OCI-LY7 (cell line): Measurements from ENCODE around the gene NOTCH4. TPM values are rescaled to one million over a fixed set of nuclear protein-coding genes. Genes with fewer than 3 reads are reported as not detected.
A peak's percentile ranks its signal among the peaks of the same experiment; 100 is the strongest.

Experiments
- BruUV-seq: library from RNA; stranded (reverse); fragments of 400-500 nt; replicated peaks from 2 replicates; lab custom pipeline; 2021; lab: Mats Ljungman, UMichigan
- CTCF ChIA-PET: fragments of 300-600 bp; sonication (Branson Sonifier 250); formaldehyde crosslinking; loops from one replicate; lab custom pipeline; 2022; ENCODE audit warnings: antibody characterized with exemption; ENCODE audit not compliant: unreplicated experiment; lab: Charles Lee
- POLR2A ChIA-PET: fragments of 300-600 bp; sonication (Branson Sonifier 250); formaldehyde crosslinking; loops from one replicate; lab custom pipeline; 2022; ENCODE audit warnings: antibody characterized with exemption; lab: Charles Lee
- DNase-seq: peaks from one replicate; pipeline ENCODE4 v3.0.0-alpha.2; 2015; ENCODE audit warnings: low spot score
- H2AFZ ChIP-seq: fragments of 200-600 bp; sonication (generic), shearing (Covaris generic); 2 replicates; pipeline ENCODE4 v1.6.1; 2014; ENCODE audit warnings: mild to moderate bottlenecking, antibody characterized with exemption, low read length, moderate library complexity
- H3K27ac ChIP-seq: fragments of 200-600 bp; sonication (generic); 2 replicates; pipeline ENCODE4 v1.5.1; 2014; ENCODE audit warnings: mixed run types, low read depth, mild to moderate bottlenecking, moderate library complexity, low read length, inconsistent platforms; ENCODE audit not compliant: poor library complexity, severe bottlenecking
- H3K36me3 ChIP-seq: fragments of 200-600 bp; sonication (generic); 2 replicates; pipeline ENCODE4 v1.6.1; 2014; ENCODE audit warnings: mild to moderate bottlenecking, antibody characterized with exemption, low read length, moderate library complexity, mixed read lengths; ENCODE audit not compliant: insufficient read depth
- H3K4me1 ChIP-seq: fragments of 200-600 bp; sonication (generic); 2 replicates; pipeline ENCODE4 v1.5.1; 2014; ENCODE audit warnings: mild to moderate bottlenecking, low read length; ENCODE audit not compliant: insufficient read depth, poor library complexity, severe bottlenecking
- H3K4me2 ChIP-seq: fragments of 200-600 bp; sonication (generic); 2 replicates; pipeline ENCODE4 v1.6.1; 2014; ENCODE audit warnings: mild to moderate bottlenecking, low read length
- H3K4me3 ChIP-seq: fragments of 200-600 bp; sonication (generic); 2 replicates; pipeline ENCODE4 v1.5.1; 2014; ENCODE audit warnings: mild to moderate bottlenecking, low read depth, low read length; ENCODE audit not compliant: poor library complexity, severe bottlenecking
- H3K79me2 ChIP-seq: fragments of 200-600 bp; sonication (generic); 2 replicates; pipeline ENCODE4 v1.6.1; 2016; ENCODE audit warnings: low read depth, mild to moderate bottlenecking, low read length, moderate library complexity, mixed read lengths; ENCODE audit not compliant: insufficient read depth
- H3K9me2 ChIP-seq: fragments of 200-600 bp; sonication (generic); 2 replicates; pipeline ENCODE4 v1.6.1; 2016; ENCODE audit warnings: mild to moderate bottlenecking, low read length, mixed read lengths; ENCODE audit not compliant: insufficient read depth
- H3K9me3 ChIP-seq: fragments of 200-600 bp; sonication (generic); 2 replicates; pipeline ENCODE4 v1.6.1; 2014; ENCODE audit warnings: mild to moderate bottlenecking, mixed run types, low read length, mixed read lengths
- H4K20me1 ChIP-seq: fragments of 200-600 bp; sonication (generic); 2 replicates; pipeline ENCODE4 v1.6.1; 2014; ENCODE audit warnings: mild to moderate bottlenecking, antibody characterized with exemption, low read length, moderate library complexity, mixed read lengths; ENCODE audit not compliant: insufficient read depth
- EZH2phosphoT487 ChIP-seq: fragments of 200-600 bp; sonication (generic); IDR thresholded peaks from 2 replicates; pipeline ENCODE4 v1.6.1; 2018; ENCODE audit warnings: low read depth, borderline replicate concordance, mild to moderate bottlenecking, mixed run types, antibody characterized with exemption, low read length, moderate library complexity, mixed read lengths
- intact Hi-C: fragments of 100-400 bp; cut with micrococcal nuclease; formaldehyde crosslinking; loops from one replicate; pipeline ENCODE4 v1.10.0; 2022; ENCODE audit not compliant: unreplicated experiment
- total RNA-seq, 2 experiments: library from RNA; depleted of rRNA in 1 of 2; stranded (reverse); fragments of >200 nt in 1 of 2; shearing (Covaris generic) in 1 of 2; gene quantifications; 2 replicates each; pipeline ENCODE4 v1.2.3, GENCODE V29; 2014 to 2022
- TF ChIP-seq, protein P1 (sequence below): fragments of 200-600 bp; sonication (generic); conservative IDR thresholded peaks from 2 replicates; pipeline ENCODE4 v1.5.1; 2014; ENCODE audit warnings: mild to moderate bottlenecking, antibody characterized with exemption, low read length, moderate library complexity, mixed read lengths

The NOTCH4 gene
- total RNA-seq, 2 experiments from 2014 or later, result 1.4 to 2.4 TPM

DNA sequence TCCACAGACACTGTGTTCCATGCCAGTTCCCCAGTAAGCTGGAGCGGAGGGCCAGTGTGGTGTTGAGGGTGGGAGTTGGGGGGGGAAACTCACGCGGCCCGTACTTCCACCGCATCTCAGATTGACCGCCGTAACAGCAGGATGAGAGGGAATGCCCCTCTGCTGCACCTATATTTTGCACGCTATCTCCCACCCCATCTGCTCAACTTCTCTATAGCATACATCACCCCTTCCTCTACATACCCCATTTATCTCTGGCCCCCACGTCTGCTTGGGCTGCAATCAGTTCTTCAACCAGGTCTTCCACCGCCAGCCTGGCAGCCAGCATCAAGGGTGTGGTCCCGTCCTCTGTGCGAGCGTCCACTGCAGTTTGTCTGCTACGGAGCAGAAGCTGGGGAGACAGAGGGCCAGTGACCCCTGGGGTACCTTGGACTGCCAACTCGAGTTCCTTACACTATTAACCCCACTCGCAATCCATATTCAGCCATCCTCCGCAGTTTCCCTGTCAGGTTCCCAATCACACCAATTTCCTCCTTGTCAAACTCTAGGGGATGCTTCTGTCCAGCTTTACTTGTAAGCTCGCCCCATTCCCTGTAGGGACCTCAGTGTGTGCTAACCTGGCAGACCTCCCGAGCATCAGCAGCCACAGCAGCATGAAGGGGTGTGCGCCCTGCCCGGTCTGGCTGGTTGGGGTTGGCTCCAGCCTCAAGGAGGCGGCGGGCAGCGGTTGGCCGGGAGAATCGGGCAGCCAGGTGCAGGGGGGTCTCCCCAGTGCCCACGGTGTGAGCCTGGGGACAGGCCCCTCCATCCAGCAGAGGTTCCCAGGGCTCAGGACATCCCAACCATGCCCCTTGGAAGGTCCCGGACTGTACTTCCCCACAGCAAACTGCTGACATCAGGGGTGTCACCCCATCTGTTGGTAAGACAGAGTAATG is 26.9 kb downstream of the NOTCH4 start:
- no peak overlapping the region; the same call in 1 of the 2 replicates for H2AFZ ChIP-seq
- no peak for TF ChIP-seq EZH2phosphoT487
- TF ChIP-seq, protein P1, sequence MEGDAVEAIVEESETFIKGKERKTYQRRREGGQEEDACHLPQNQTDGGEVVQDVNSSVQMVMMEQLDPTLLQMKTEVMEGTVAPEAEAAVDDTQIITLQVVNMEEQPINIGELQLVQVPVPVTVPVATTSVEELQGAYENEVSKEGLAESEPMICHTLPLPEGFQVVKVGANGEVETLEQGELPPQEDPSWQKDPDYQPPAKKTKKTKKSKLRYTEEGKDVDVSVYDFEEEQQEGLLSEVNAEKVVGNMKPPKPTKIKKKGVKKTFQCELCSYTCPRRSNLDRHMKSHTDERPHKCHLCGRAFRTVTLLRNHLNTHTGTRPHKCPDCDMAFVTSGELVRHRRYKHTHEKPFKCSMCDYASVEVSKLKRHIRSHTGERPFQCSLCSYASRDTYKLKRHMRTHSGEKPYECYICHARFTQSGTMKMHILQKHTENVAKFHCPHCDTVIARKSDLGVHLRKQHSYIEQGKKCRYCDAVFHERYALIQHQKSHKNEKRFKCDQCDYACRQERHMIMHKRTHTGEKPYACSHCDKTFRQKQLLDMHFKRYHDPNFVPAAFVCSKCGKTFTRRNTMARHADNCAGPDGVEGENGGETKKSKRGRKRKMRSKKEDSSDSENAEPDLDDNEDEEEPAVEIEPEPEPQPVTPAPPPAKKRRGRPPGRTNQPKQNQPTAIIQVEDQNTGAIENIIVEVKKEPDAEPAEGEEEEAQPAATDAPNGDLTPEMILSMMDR, result 0 out of 2 replicates have a peak, but pooled peaks have one; percentile 14
- BruUV-seq, result no TSS peak
- peak overlapping the region; percentile 72 for H3K27ac ChIP-seq
- DNase-seq, result no peak
- H3K4me1 ChIP-seq, result peaks cover 44% of the 10 kb centered on the region
- H3K9me3 ChIP-seq, result no peaks in the 10 kb centered on the region
- no peaks in the 10 kb centered on the region for H3K9me2 ChIP-seq
- H3K4me3 ChIP-seq, result peak overlapping the region; percentile 79
- H3K4me2 ChIP-seq, result peak overlapping the region; percentile 74
- H4K20me1 ChIP-seq, result no peaks in the 10 kb centered on the region
- H3K79me2 ChIP-seq, result peaks cover 7% of the 10 kb centered on the region; the same call in 1 of the 2 replicates
- H3K36me3 ChIP-seq, result no peaks in the 10 kb centered on the region
- POLR2A ChIA-PET, result interaction anchor here (0.6 to 0.9 kb wide), 4 partner anchors 9 to 54 kb away, joined by 3 to 6 read pairs (median 4); partner anchors contain the start of gene NOTCH4
- intact Hi-C loops, result no loop called here
- CTCF ChIA-PET, result interaction anchor here (0.6 kb wide), 2 partner anchors 87 to 651 kb away, joined by 7 to 15 read pairs; no protein-coding TSS in a partner anchor

DNA sequence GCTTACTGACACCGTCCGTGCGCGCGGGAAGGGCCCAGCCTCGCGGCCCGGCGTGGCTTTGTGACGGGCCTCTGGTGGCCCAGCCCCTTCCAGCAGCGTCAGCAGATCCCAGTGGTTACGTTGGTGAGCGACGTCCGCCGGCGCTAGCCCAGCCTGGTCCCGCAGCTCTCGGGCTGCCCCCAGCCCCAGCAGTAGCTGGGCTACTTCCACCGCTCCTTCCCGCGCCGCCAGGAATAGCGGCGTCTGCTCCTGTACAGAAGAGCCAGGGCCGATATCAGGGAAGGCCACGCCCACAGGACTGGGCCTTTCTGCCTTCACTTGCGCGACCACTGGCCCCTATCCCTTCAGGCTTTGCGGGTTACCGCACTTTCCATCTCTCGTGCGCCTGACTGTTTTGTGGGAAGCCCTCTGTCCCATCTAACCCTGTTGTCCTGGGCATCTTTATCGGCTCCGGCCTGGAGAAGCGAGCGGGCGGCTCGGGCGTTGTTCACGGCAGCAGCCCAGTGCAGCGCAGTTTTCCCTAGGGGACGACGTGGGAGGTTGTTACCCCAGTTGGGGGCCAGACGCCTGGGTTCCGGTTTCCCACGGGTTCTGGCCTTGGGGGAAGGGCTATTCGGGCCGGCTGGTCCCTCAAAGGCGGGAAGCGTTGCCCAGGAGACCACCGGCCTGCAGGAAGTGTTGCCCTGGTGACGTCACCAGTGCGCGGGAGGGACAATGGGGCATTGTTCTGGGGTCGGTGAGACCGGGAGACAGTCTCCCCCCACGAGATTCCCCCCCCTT is 27.8 kb downstream of the NOTCH4 start:
- TF ChIP-seq, protein P1, result no peak
- no peak for TF ChIP-seq EZH2phosphoT487
- H3K79me2 ChIP-seq, result peaks cover 16% of the 10 kb centered on the region; the same call in 1 of the 2 replicates
- BruUV-seq, result TSS peak; percentile 92
- H3K27ac ChIP-seq, result peak overlapping the region; percentile 72
- intact Hi-C loops, result loop anchor here (1.0 to 2.0 kb wide), 6 partner anchors 18 to 298 kb away; partner anchors contain the start of genes NOTCH4, PPT2 and RNF5
- H3K4me1 ChIP-seq, result peaks cover 47% of the 10 kb centered on the region
- H3K9me2 ChIP-seq, result no peaks in the 10 kb centered on the region
- POLR2A ChIA-PET, result interaction anchor here (0.7 to 1.2 kb wide), 3 partner anchors 17 to 49 kb away, joined by 3 to 5 read pairs (median 5); no protein-coding TSS in a partner anchor
- H3K9me3 ChIP-seq, result no peaks in the 10 kb centered on the region
- DNase-seq, result peak; percentile 73
- peak overlapping the region; percentile 79 for H3K4me3 ChIP-seq
- H2AFZ ChIP-seq, result peak overlapping the region; percentile 59; the same call in 1 of the 2 replicates
- no peaks in the 10 kb centered on the region for H3K36me3 ChIP-seq
- H3K4me2 ChIP-seq, result peak overlapping the region; percentile 74
- CTCF ChIA-PET, result interaction anchor here (0.6 kb wide), 2 partner anchors 86 to 651 kb away, joined by 7 to 15 read pairs; no protein-coding TSS in a partner anchor
- no peaks in the 10 kb centered on the region for H4K20me1 ChIP-seq
